OCI-LY7 (cell line): Measurements from ENCODE around the gene OLA1. TPM values are rescaled to one million over a fixed set of nuclear protein-coding genes. Genes with fewer than 3 reads are reported as not detected.

Experiments
- BruUV-seq: library from RNA; stranded (reverse); fragments of 400-500 nt; replicated peaks from 2 replicates; lab custom pipeline; 2021; lab: Mats Ljungman, UMichigan
- CTCF ChIA-PET: fragments of 300-600 bp; sonication (Branson Sonifier 250); formaldehyde crosslinking; loops from one replicate; lab custom pipeline; 2022; ENCODE audit warnings: antibody characterized with exemption; ENCODE audit not compliant: unreplicated experiment; lab: Charles Lee
- POLR2A ChIA-PET: fragments of 300-600 bp; sonication (Branson Sonifier 250); formaldehyde crosslinking; loops from one replicate; lab custom pipeline; 2022; ENCODE audit warnings: antibody characterized with exemption; lab: Charles Lee
- DNase-seq: peaks from one replicate; pipeline ENCODE4 v3.0.0-alpha.2; 2015; ENCODE audit warnings: low spot score
- H2AFZ ChIP-seq: fragments of 200-600 bp; sonication (generic), shearing (Covaris generic); 2 replicates; pipeline ENCODE4 v1.6.1; 2014; ENCODE audit warnings: mild to moderate bottlenecking, antibody characterized with exemption, low read length, moderate library complexity
- H3K27ac ChIP-seq: fragments of 200-600 bp; sonication (generic); 2 replicates; pipeline ENCODE4 v1.5.1; 2014; ENCODE audit warnings: mixed run types, low read depth, mild to moderate bottlenecking, moderate library complexity, low read length, inconsistent platforms; ENCODE audit not compliant: poor library complexity, severe bottlenecking
- H3K36me3 ChIP-seq: fragments of 200-600 bp; sonication (generic); 2 replicates; pipeline ENCODE4 v1.6.1; 2014; ENCODE audit warnings: mild to moderate bottlenecking, antibody characterized with exemption, low read length, moderate library complexity, mixed read lengths; ENCODE audit not compliant: insufficient read depth
- H3K4me1 ChIP-seq: fragments of 200-600 bp; sonication (generic); 2 replicates; pipeline ENCODE4 v1.5.1; 2014; ENCODE audit warnings: mild to moderate bottlenecking, low read length; ENCODE audit not compliant: insufficient read depth, poor library complexity, severe bottlenecking
- H3K4me2 ChIP-seq: fragments of 200-600 bp; sonication (generic); 2 replicates; pipeline ENCODE4 v1.6.1; 2014; ENCODE audit warnings: mild to moderate bottlenecking, low read length
- H3K4me3 ChIP-seq: fragments of 200-600 bp; sonication (generic); 2 replicates; pipeline ENCODE4 v1.5.1; 2014; ENCODE audit warnings: mild to moderate bottlenecking, low read depth, low read length; ENCODE audit not compliant: poor library complexity, severe bottlenecking
- H3K79me2 ChIP-seq: fragments of 200-600 bp; sonication (generic); 2 replicates; pipeline ENCODE4 v1.6.1; 2016; ENCODE audit warnings: low read depth, mild to moderate bottlenecking, low read length, moderate library complexity, mixed read lengths; ENCODE audit not compliant: insufficient read depth
- H3K9me2 ChIP-seq: fragments of 200-600 bp; sonication (generic); 2 replicates; pipeline ENCODE4 v1.6.1; 2016; ENCODE audit warnings: mild to moderate bottlenecking, low read length, mixed read lengths; ENCODE audit not compliant: insufficient read depth
- H3K9me3 ChIP-seq: fragments of 200-600 bp; sonication (generic); 2 replicates; pipeline ENCODE4 v1.6.1; 2014; ENCODE audit warnings: mild to moderate bottlenecking, mixed run types, low read length, mixed read lengths
- H4K20me1 ChIP-seq: fragments of 200-600 bp; sonication (generic); 2 replicates; pipeline ENCODE4 v1.6.1; 2014; ENCODE audit warnings: mild to moderate bottlenecking, antibody characterized with exemption, low read length, moderate library complexity, mixed read lengths; ENCODE audit not compliant: insufficient read depth
- EZH2phosphoT487 ChIP-seq: fragments of 200-600 bp; sonication (generic); IDR thresholded peaks from 2 replicates; pipeline ENCODE4 v1.6.1; 2018; ENCODE audit warnings: low read depth, borderline replicate concordance, mild to moderate bottlenecking, mixed run types, antibody characterized with exemption, low read length, moderate library complexity, mixed read lengths
- intact Hi-C: fragments of 100-400 bp; cut with micrococcal nuclease; formaldehyde crosslinking; loops from one replicate; pipeline ENCODE4 v1.10.0; 2022; ENCODE audit not compliant: unreplicated experiment
- total RNA-seq, 2 experiments: library from RNA; depleted of rRNA in 1 of 2; stranded (reverse); fragments of >200 nt in 1 of 2; shearing (Covaris generic) in 1 of 2; gene quantifications; 2 replicates each; pipeline ENCODE4 v1.2.3, GENCODE V29; 2014 to 2022
- TF ChIP-seq, protein P1 (sequence below): fragments of 200-600 bp; sonication (generic); conservative IDR thresholded peaks from 2 replicates; pipeline ENCODE4 v1.5.1; 2014; ENCODE audit warnings: mild to moderate bottlenecking, antibody characterized with exemption, low read length, moderate library complexity, mixed read lengths

The OLA1 gene
- total RNA-seq, 2 experiments from 2014 or later: 66.0 to 116 TPM

DNA sequence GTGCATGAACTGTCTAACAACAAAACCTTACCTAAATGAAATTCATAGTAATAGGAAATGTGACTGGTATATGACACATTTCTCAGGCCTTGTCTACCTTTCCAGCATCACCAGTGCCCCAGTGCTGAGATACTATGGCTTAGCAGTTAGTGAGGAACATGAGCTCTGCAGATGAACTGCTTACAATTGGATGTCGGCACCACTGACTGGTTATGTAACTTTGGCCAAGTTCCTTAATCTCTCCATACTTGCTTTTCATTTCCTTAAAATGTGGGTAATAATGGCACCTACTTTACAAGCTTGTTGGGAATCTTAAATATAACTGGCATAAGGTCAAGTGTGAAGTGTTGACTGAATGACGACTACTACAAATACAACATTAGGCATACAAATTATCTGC is 136.3 kb downstream of the OLA1 start:
- Histone ChIP-seq H3K9me3 (no peaks in the 10 kb centered on the region), H3K4me3 (no peak overlapping the region), H3K36me3 (no peaks in the 10 kb centered on the region), H3K4me2 (no peak overlapping the region), H2AFZ (no peak overlapping the region), H3K79me2 (no peaks in the 10 kb centered on the region), H3K4me1 (no peaks in the 10 kb centered on the region), H3K27ac (no peak overlapping the region), H3K9me2 (no peaks in the 10 kb centered on the region), H4K20me1 (no peaks in the 10 kb centered on the region)
- no peak for TF ChIP-seq EZH2phosphoT487
- TF ChIP-seq, protein P1, sequence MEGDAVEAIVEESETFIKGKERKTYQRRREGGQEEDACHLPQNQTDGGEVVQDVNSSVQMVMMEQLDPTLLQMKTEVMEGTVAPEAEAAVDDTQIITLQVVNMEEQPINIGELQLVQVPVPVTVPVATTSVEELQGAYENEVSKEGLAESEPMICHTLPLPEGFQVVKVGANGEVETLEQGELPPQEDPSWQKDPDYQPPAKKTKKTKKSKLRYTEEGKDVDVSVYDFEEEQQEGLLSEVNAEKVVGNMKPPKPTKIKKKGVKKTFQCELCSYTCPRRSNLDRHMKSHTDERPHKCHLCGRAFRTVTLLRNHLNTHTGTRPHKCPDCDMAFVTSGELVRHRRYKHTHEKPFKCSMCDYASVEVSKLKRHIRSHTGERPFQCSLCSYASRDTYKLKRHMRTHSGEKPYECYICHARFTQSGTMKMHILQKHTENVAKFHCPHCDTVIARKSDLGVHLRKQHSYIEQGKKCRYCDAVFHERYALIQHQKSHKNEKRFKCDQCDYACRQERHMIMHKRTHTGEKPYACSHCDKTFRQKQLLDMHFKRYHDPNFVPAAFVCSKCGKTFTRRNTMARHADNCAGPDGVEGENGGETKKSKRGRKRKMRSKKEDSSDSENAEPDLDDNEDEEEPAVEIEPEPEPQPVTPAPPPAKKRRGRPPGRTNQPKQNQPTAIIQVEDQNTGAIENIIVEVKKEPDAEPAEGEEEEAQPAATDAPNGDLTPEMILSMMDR: no peak
- no TSS peak for BruUV-seq
- intact Hi-C loops: no loop called here
- ChIA-PET POLR2A (no interaction called here), CTCF (no interaction called here)
- no peak for DNase-seq

DNA sequence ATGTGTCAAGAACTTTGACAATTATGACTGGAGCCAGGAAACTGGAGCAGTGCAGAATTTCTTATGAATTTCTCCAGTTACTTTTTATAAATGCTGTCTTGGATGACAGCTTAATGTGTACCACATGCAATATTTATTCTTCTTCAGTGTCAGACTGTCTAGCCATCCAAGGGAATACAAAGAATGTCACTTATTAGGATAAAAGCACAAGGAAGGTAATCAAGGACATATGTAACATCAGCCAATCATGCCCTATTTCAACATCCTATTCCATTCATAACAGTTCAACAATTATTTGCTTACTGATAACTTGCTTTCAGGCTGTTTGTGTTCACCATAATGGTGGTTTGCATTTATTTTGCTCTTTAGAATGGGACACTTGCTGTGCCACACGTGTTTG is 139.8 kb downstream of the OLA1 start:
- Histone ChIP-seq H3K4me3 (no peak overlapping the region), H3K9me2 (no peaks in the 10 kb centered on the region), H3K36me3 (no peaks in the 10 kb centered on the region), H3K9me3 (no peaks in the 10 kb centered on the region), H2AFZ (no peak overlapping the region), H3K27ac (no peak overlapping the region), H3K4me2 (no peak overlapping the region), H4K20me1 (no peaks in the 10 kb centered on the region), H3K4me1 (no peaks in the 10 kb centered on the region), H3K79me2 (no peaks in the 10 kb centered on the region)
- ChIA-PET CTCF (no interaction called here), POLR2A (no interaction called here)
- no TSS peak for BruUV-seq
- intact Hi-C loops: no loop called here
- no peak for DNase-seq
- no peak for TF ChIP-seq EZH2phosphoT487
- TF ChIP-seq, protein P1: no peak

DNA sequence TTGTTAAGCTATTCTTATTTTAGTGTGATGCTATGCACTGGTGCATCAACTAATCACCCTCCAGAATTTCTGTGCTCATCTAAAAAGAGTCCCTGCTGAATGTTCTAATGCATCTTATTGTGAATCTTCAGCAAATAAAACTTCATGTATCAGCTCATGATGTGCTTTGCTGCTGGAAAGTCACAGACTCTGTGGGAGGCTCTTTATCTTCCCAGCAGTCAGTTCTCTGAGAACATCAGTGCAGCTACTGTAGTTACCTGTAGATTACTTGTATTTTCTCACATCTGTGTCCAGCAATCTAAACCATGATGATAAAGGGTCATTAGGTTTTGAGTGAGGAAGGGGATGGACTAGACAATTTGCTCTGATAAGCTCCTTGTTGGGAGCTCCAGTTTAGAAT is 141.6 kb downstream of the OLA1 start:
- Histone ChIP-seq H3K36me3 (peaks cover 6% of the 10 kb centered on the region; the same call in 1 of the 2 replicates), H3K4me3 (no peak overlapping the region), H4K20me1 (no peaks in the 10 kb centered on the region), H3K4me1 (no peaks in the 10 kb centered on the region), H3K79me2 (no peaks in the 10 kb centered on the region), H2AFZ (no peak overlapping the region), H3K4me2 (no peak overlapping the region), H3K27ac (no peak overlapping the region), H3K9me3 (no peaks in the 10 kb centered on the region), H3K9me2 (no peaks in the 10 kb centered on the region)
- intact Hi-C loops: no loop called here
- CTCF ChIA-PET: no interaction called here
- no TSS peak for BruUV-seq
- no peak for TF ChIP-seq EZH2phosphoT487
- POLR2A ChIA-PET: interaction anchor here (1.4 to 1.6 kb wide), 2 partner anchors 9 to 13 kb away, joined by 4 to 6 read pairs; no protein-coding TSS in a partner anchor
- no peak for DNase-seq
